ENCODE data around the gene PCDHGA5.
"Not testable (repeated sequence)": the region's sequence is repeated elsewhere in the genome, so short reads cannot be mapped to it uniquely, and the experiment has no call there.

PCDHGA5 gene

GRCh38 chr5:141389153-141390042 is 25.4 kb downstream of the PCDHGA5 start:
- H3K36me3 ChIP-seq (ENCODE audit: insufficient read depth), result no peaks in the 10 kb centered on the region
- no peak overlapping the region for H3K4me2 ChIP-seq
- H4K20me1 ChIP-seq (ENCODE audit: insufficient read depth), result no peaks in the 10 kb centered on the region
- H3K9ac ChIP-seq, result no peak overlapping the region
- H3K27me3 ChIP-seq (ENCODE audit: insufficient read depth, low read depth), result no peaks in the 10 kb centered on the region
- no peaks in the 10 kb centered on the region for H3K4me1 ChIP-seq (ENCODE audit: low read depth, poor library complexity, severe bottlenecking)
- no peak overlapping the region for H2AFZ ChIP-seq (ENCODE audit: low read depth)
- no peak overlapping the region for H3K27ac ChIP-seq
- no peaks in the 10 kb centered on the region for H3K79me2 ChIP-seq (ENCODE audit: insufficient read depth, low read depth)
- no peak overlapping the region for H3K4me3 ChIP-seq (IDR thresholded peaks at IDR 0.05; ENCODE audit: insufficient read depth, low read depth, low read length)
- TF ChIP-seq CTCF (conservative IDR thresholded peaks at IDR 0.05; ENCODE audit: low read depth, low read length), result no peak

GRCh38 chr5:141392429-141393198 is 28.7 kb downstream of the PCDHGA5 start, which contains the start of gene PCDHGA8:
Gene PCDHGA8, plus strand, starts transcription at chr5:141392633. Its CDS starts 181 bp downstream, at chr5:141392814.
- H4K20me1 ChIP-seq (ENCODE audit: insufficient read depth), result no peaks in the 10 kb centered on the region
- H3K79me2 ChIP-seq (ENCODE audit: insufficient read depth, low read depth), result no peaks in the 10 kb centered on the region
- H3K9ac ChIP-seq, result no peak within 1 kb of the TSS
- no peaks in the 10 kb centered on the region for H3K4me1 ChIP-seq (ENCODE audit: low read depth, poor library complexity, severe bottlenecking)
- H3K4me2 ChIP-seq, result no peak within 1 kb of the TSS
- H2AFZ ChIP-seq (ENCODE audit: low read depth), result no peak within 1 kb of the TSS
- TF ChIP-seq CTCF (conservative IDR thresholded peaks at IDR 0.05; ENCODE audit: low read depth, low read length), result no peak
- H3K4me3 ChIP-seq (IDR thresholded peaks at IDR 0.05; ENCODE audit: insufficient read depth, low read depth, low read length), result no peak within 1 kb of the TSS
- no peaks in the 10 kb centered on the region for H3K36me3 ChIP-seq (ENCODE audit: insufficient read depth)
- H3K27ac ChIP-seq, result no peak within 1 kb of the TSS
- H3K27me3 ChIP-seq (ENCODE audit: insufficient read depth, low read depth), result no peaks in the 10 kb centered on the region

GRCh38 chr5:141393267-141393666 is 29.3 kb downstream of the PCDHGA5 start:
- TF ChIP-seq CTCF (conservative IDR thresholded peaks at IDR 0.05; ENCODE audit: low read depth, low read length), result no peak

GRCh38 chr5:141394401-141395187 is 30.6 kb downstream of the PCDHGA5 start:
- H3K27me3 ChIP-seq (ENCODE audit: insufficient read depth, low read depth), result not testable (repeated sequence)

More at GRCh38 chr5:141393267-141393666, 29.3 kb downstream of the PCDHGA5 start:
- Histone ChIP-seq H3K9ac (no peak overlapping the region), H4K20me1 (ENCODE audit: insufficient read depth) (no peaks in the 10 kb centered on the region), H3K4me2 (no peak overlapping the region), H2AFZ (ENCODE audit: low read depth) (no peak overlapping the region), H3K27ac (no peak overlapping the region), H3K4me1 (ENCODE audit: low read depth, poor library complexity, severe bottlenecking) (no peaks in the 10 kb centered on the region), H3K36me3 (ENCODE audit: insufficient read depth) (no peaks in the 10 kb centered on the region), H3K79me2 (ENCODE audit: insufficient read depth, low read depth) (no peaks in the 10 kb centered on the region), H3K27me3 (ENCODE audit: insufficient read depth, low read depth) (no peaks in the 10 kb centered on the region), H3K4me3 (IDR thresholded peaks at IDR 0.05; ENCODE audit: insufficient read depth, low read depth, low read length) (no peak overlapping the region)

More at GRCh38 chr5:141394401-141395187, 30.6 kb downstream of the PCDHGA5 start:
- not testable (repeated sequence) for H4K20me1 ChIP-seq (ENCODE audit: insufficient read depth); H3K36me3 ChIP-seq (ENCODE audit: insufficient read depth); H3K27ac ChIP-seq; H3K4me1 ChIP-seq (ENCODE audit: low read depth, poor library complexity, severe bottlenecking); H3K4me3 ChIP-seq (IDR thresholded peaks at IDR 0.05; ENCODE audit: insufficient read depth, low read depth, low read length); H3K79me2 ChIP-seq (ENCODE audit: insufficient read depth, low read depth); H3K4me2 ChIP-seq; H3K9ac ChIP-seq; H2AFZ ChIP-seq (ENCODE audit: low read depth)

Measured in KMS-11 (cell line).